Hepatocyte (in vitro differentiated cells): ENCODE results near the gene ALPP.

Experiments used
- CTCF ChIP-seq: fragments of 200-600 bp; sonication (generic); IDR thresholded peaks from 2 replicates; pipeline ENCODE4 v1.5.1; 2016; ENCODE audit warnings: antibody characterized with exemption, mild to moderate bottlenecking; ENCODE audit not compliant: poor library complexity
- EZH2phosphoT487 ChIP-seq: fragments of 200-600 bp; sonication (generic); IDR thresholded peaks from one replicate; pipeline ENCODE4 v1.6.1; 2018; ENCODE audit warnings: antibody characterized with exemption, mild to moderate bottlenecking, low read depth, moderate library complexity; ENCODE audit not compliant: unreplicated experiment, severe bottlenecking

GRCh38 chr2:232400256-232401015, 21.9 kb downstream of the ALPP start:
- TF ChIP-seq CTCF (no peak), EZH2phosphoT487 (no peak)
